GM19023 (cell line): ENCODE measurements around the gene MPV17L.
"Not testable (repeated sequence)": the region's sequence is repeated elsewhere in the genome, so short reads cannot be mapped to it uniquely, and the experiment has no call there.

Experiments
- ATAC-seq: cut with Tn5 transposase; IDR thresholded peaks from one replicate; pipeline ENCODE4 v1.9.1; 2021; ENCODE audit warnings: mild to moderate bottlenecking, moderate library complexity; ENCODE audit not compliant: unreplicated experiment

MPV17L gene

GRCh38 chr16:15450624-15451023 lies 55.1 kb downstream of the MPV17L start:
- ATAC-seq, result no peak

- ATAC-seq, result no peak
These were observed 55.7 kb downstream of the MPV17L start for GRCh38 chr16:15451098-15451731.

- ATAC-seq, result no peak
These were observed 56.8 kb downstream of the MPV17L start for GRCh38 chr16:15452246-15452855.

- not testable (repeated sequence) for ATAC-seq
These were observed 57.7 kb downstream of the MPV17L start for GRCh38 chr16:15453296-15453695.

- not testable (repeated sequence) for ATAC-seq
These were observed 59.4 kb downstream of the MPV17L start for GRCh38 chr16:15454933-15455332.

- ATAC-seq, result no peak
These were observed 61.8 kb downstream of the MPV17L start for GRCh38 chr16:15457400-15457799.

GRCh38 chr16:15457958-15458357 lies 62.4 kb downstream of the MPV17L start:
- ATAC-seq, result no peak

GRCh38 chr16:15459791-15460190 lies 64.2 kb downstream of the MPV17L start:
- no peak for ATAC-seq

- ATAC-seq, result no peak
These were observed 65.0 kb downstream of the MPV17L start for GRCh38 chr16:15460601-15461000.

GRCh38 chr16:15461376-15461775 lies 65.8 kb downstream of the MPV17L start:
- no peak for ATAC-seq
